ENCODE results near the gene C5orf24.

- TF ChIP-seq ZSCAN16 (tag by site-specific recombination; IDR thresholded peaks at IDR 0.05), result no peak
- no peak for TF ChIP-seq ZFP69B (tag by site-specific recombination; IDR thresholded peaks at IDR 0.05)
These were observed 32.6 kb downstream of the C5orf24 start for GRCh38 chr5:134878403-134878802.
